Hematopoietic multipotent progenitor cell treated with erythropoietin and hydrocortisone succinate and interleukin-3 and kit ligand, for 6 days (in vitro differentiated cells): ENCODE data around the gene STARD5.
"Not testable (repeated sequence)": the region's sequence is repeated elsewhere in the genome, so short reads cannot be mapped to it uniquely, and the experiment has no call there.

Source experiments
- DNase-seq: peaks from one replicate; pipeline ENCODE4 v3.0.0-alpha.2; 2015

The STARD5 gene

GRCh38 chr15:81323944-81324881 lies at the start of gene STARD5:
Gene STARD5 (minus strand): TSS chr15:81324141. CDS start chr15:81324099, 42 bp downstream.
- peak; percentile 99 for DNase-seq

GRCh38 chr15:81373176-81373575 lies 49.2 kb upstream of the STARD5 start:
- no peak for DNase-seq

- no peak for DNase-seq
Measured at GRCh38 chr15:81372575-81372974, 48.6 kb upstream of the STARD5 start.

- no peak for DNase-seq
Measured at GRCh38 chr15:81363718-81364500, 40.0 kb upstream of the STARD5 start.

- no peak for DNase-seq
Measured at GRCh38 chr15:81363276-81363675, 39.3 kb upstream of the STARD5 start.

- DNase-seq: no peak
Measured at GRCh38 chr15:81362790-81363189, 38.8 kb upstream of the STARD5 start.

- DNase-seq: no peak
Measured at GRCh38 chr15:81361891-81362290, 38.0 kb upstream of the STARD5 start.

GRCh38 chr15:81360491-81360890 lies 36.5 kb upstream of the STARD5 start:
- no peak for DNase-seq

GRCh38 chr15:81358248-81358647 lies 34.3 kb upstream of the STARD5 start:
- DNase-seq: no peak

- DNase-seq: peak; percentile 23
Measured at GRCh38 chr15:81357180-81357686, 33.3 kb upstream of the STARD5 start.

- DNase-seq: no peak
Measured at GRCh38 chr15:81356252-81356651, 32.3 kb upstream of the STARD5 start.

- no peak for DNase-seq
Measured at GRCh38 chr15:81351651-81352050, 27.7 kb upstream of the STARD5 start.

GRCh38 chr15:81349271-81349670 lies 25.3 kb upstream of the STARD5 start:
- DNase-seq: no peak

GRCh38 chr15:81348691-81349090 lies 24.8 kb upstream of the STARD5 start:
- not testable (repeated sequence) for DNase-seq

GRCh38 chr15:81347910-81348309 lies 24.0 kb upstream of the STARD5 start:
- no peak for DNase-seq

GRCh38 chr15:81346611-81347010 lies 22.7 kb upstream of the STARD5 start:
- DNase-seq: no peak

- DNase-seq: no peak
Measured at GRCh38 chr15:81343371-81343770, 19.4 kb upstream of the STARD5 start.

- no peak for DNase-seq
Measured at GRCh38 chr15:81341351-81341750, 17.4 kb upstream of the STARD5 start.

- no peak for DNase-seq
Measured at GRCh38 chr15:81339851-81340250, 15.9 kb upstream of the STARD5 start.

GRCh38 chr15:81339321-81339720 lies 15.4 kb upstream of the STARD5 start:
- no peak for DNase-seq

GRCh38 chr15:81338170-81339007 lies 14.4 kb upstream of the STARD5 start:
- DNase-seq: peak; percentile 22

GRCh38 chr15:81337713-81338157 lies 13.8 kb upstream of the STARD5 start:
- DNase-seq: no peak

GRCh38 chr15:81337241-81337640 lies 13.3 kb upstream of the STARD5 start:
- no peak for DNase-seq
